Upper lobe of left lung (tissue), 4 donors: ENCODE results near the gene SLC4A3.

Experiments used
- CTCF ChIP-seq, 6 experiments: fragments of 450-650 bp in 4 of 6; fragments of 200-600 bp in 2 of 6; sonication (generic) in 2 of 6; IDR thresholded peaks; one replicate each; pipeline ENCODE4 v1.5.1; 2016 to 2019; ENCODE audit warnings: antibody characterized with exemption in 6 of 6
- POLR2A ChIP-seq, 4 donors: fragments of 450-650 bp; IDR thresholded peaks; one replicate each; pipeline ENCODE4 v1.5.1; 2016 to 2017; ENCODE audit warnings: antibody characterized with exemption in 4 of 4, mild to moderate bottlenecking in 2 of 4
- POLR2AphosphoS5 ChIP-seq, 2 donors: sonication (generic); formaldehyde crosslinking; IDR thresholded peaks; one replicate each; pipeline ENCODE4 v1.5.1; 2017; ENCODE audit warnings: antibody characterized with exemption in 2 of 2

GRCh38 chr2:219609149-219609750 lies 18.2 kb upstream of the SLC4A3 start:
- TF ChIP-seq CTCF (IDR thresholded peaks at IDR 0.05) = no peak
- TF ChIP-seq POLR2A (IDR thresholded peaks at IDR 0.05) = no peak
- no peak for TF ChIP-seq POLR2AphosphoS5 (IDR thresholded peaks at IDR 0.05)
